Measurements from ENCODE around the gene ZDHHC17.
"Not testable (repeated sequence)": the region's sequence is repeated elsewhere in the genome, so short reads cannot be mapped to it uniquely, and the experiment has no call there.

The ZDHHC17 gene

DNA sequence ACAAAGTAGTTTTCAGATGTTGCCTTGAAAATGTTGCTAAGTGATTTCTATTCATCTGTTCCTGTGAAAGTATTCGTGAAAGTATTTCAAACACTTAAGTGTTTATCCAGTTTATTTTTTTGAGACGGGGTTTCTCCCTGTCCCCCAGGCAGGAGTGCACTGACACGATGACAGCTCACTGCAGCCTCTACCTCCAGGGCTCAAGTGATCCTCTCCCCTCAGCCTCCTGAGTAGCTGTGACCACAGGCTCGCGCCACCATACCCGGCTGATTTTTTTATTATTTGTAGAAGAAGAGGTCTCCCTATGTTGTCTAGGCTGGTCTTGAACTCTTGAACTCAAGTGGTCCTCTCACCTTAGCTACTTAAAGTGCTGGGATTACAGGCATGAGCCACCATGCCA is 1.7 kb downstream of the ZDHHC17 start:
- no peak for DNase-seq (ENCODE audit: low read depth in 2 of 2)

DNA sequence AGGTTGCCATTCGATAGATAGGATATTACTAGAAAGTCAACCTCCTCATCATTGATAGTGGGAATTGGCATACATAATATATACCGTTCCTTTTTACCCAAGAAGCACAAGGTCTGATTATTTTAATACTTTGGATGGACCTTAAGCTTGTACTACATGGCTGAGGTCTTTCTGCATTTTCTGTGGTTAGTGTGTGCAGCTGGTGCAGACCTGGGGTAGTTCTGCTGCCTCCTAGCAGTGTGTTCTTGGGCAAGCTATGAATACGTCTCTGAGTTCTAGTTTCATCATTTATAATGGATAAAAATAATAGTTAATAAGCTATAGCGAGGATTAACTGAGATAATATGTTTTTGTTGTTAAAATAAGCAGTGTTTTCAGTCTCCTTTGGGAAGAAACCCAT is 2.2 kb downstream of the ZDHHC17 start:
- no peak for DNase-seq (ENCODE audit: low read depth in 2 of 2)

DNA sequence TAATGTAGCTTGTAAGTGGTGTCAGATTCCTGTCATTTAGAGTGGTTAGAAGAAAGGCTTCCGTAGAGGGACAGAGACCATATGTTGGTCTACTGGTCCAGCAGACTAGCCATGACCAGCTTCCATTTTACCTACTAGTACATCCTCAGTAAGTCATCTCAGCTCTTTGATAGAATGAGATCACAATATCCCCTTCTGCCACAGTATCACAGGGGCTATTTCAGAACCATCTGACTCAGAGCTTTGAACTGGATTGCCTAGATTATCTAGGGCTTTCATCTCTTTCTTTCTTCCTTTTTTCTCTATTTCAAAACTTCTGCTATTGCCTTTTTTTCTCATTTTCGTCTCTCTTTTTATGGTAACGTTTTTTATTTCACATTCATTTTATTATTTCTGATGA is 4.7 kb downstream of the ZDHHC17 start:
- DNase-seq (ENCODE audit: low read depth in 2 of 2): no peak

DNA sequence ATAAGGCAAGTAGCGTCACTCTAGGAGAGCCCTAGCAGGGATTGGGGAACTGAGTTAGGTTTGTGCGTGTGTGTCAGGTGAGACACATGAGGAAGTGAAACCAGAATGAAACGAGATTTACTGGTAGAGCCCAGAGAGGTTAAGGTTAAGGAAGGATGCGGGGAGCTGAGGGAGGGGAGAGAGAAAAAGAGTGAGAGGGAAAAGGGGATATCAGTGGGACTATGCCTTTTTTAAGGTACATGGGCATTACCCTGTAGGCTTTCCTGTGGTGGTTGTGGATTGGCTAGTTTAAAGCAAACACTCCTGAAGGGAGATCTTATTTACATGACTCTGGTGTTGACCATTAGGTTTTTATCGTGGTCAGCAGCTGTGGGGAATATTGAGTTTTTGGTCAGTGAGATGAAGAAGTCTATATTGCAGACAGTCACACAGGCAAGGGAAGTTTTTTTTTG is 13.9 kb downstream of the ZDHHC17 start:
- no peak for DNase-seq (ENCODE audit: low read depth in 2 of 2)

DNA sequence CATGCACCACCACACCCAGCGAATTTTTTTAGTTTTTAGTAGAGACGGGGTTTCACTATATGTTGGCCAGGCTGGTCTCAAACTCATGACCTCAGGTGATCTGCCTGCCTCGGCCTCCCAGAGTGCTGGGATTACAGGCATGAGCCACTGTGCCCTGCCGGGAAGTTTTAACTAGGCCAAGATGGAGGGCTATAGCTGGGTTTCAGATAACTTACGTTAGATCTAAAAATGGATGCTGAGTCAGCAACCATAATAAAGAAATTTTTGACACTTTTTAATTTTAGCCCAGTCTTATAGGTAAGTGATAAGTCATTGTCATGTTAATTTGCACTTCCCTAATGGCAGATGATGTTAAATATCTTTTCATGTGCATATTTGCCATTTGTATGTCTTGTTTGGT is 14.4 kb downstream of the ZDHHC17 start:
- no peak for DNase-seq (ENCODE audit: low read depth in 2 of 2)

DNA sequence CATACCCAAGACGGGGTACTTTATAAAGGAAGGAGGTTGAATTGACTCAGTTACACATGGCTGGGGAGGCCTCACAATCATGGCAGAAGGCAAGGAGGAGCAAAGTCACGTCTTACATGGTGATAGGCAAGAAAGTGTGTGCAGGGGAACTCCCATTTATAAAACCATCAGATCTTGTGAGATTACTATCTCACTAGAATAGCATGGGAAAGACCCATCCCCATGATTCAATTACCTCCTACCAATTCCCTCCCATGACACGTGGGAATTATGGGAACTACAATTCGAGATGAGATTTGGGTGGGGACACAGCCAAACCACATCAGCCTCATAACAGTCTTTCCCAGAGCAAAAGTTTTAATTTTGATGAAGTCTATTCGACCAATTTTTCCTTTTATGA is 15.4 kb downstream of the ZDHHC17 start:
- not testable (repeated sequence) for DNase-seq (ENCODE audit: low read depth in 2 of 2)

DNA sequence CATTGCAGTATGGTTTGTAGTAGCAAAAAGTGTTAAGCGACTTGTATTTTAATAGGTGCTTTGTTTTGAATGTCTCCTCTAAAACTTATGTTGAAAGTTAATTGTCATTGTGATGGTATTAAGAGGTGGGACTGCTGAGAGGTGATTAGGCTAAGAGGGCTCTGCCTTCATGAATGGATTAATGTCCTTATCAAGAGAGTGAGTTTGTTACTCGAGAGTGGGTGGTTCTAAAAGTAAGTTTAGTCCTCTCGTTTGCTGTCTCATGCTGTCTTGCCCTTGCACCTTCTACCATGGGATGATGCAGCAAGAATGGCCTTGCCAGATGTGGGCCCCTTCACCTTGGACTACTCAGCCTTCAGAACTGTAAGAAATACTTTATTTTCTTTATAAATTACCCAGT is 17.4 kb downstream of the ZDHHC17 start:
- DNase-seq (ENCODE audit: low read depth in 2 of 2): no peak

DNA sequence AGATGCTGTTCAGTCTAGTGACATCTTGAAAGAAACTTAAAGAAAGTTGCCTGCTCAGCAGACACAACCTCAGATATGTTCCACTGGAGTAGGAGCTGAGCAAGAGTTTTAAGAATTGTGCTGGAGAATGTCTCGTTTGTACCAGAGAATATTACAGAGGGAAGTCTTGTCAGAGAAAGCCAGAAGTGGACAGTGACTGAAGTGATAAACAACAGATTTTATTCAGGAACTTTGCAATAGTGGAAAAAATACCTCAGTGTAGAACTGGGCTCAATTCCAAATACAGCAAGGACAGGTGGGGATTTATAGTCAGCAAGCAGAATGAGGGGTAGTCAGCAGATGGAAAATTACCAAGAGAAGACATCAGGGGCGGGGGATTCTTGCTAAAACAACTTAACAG is 18.6 kb downstream of the ZDHHC17 start:
- DNase-seq (ENCODE audit: low read depth in 2 of 2): no peak

DNA sequence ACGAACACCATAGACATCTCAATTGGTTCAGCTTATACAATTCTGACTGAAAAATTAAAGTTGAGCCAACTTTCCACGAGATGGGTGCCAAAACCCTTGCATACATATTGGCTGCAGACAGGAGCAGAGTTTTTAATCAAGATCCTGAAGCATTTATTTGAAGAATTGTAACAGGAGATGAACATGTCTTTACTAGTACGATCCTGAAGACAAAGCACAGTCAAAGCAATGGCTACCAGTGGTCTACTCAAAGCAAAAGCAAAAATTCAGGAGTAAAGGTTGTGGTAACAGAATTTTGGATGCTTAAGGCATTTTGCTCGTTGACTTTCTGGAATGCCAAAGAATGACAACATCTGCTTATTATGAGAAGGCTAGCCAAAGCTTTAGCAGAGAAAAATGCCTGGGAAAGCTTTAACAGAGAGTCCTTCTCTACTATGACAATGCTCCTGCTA is 20.7 kb downstream of the ZDHHC17 start:
- no peak for DNase-seq (ENCODE audit: low read depth in 2 of 2)

DNA sequence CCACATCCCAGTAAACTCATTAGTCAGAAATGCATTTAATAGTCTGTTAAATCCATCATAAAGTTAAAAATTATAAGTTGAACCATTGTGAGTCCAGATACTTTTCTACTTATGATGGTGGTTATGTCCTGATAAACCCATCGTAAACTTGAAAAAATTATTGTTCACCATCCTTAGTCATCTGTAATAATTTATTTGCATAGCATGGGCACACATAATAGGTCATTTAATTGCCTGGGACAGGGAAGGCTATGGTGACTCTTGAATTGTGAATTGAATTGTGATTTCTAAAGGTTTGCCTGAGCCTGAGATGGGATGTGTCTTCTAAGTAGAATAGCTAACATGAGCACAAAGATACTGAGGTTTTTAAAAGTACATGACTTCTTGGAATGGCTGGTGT is 21.5 kb downstream of the ZDHHC17 start:
- DNase-seq (ENCODE audit: low read depth in 2 of 2): no peak

DNA sequence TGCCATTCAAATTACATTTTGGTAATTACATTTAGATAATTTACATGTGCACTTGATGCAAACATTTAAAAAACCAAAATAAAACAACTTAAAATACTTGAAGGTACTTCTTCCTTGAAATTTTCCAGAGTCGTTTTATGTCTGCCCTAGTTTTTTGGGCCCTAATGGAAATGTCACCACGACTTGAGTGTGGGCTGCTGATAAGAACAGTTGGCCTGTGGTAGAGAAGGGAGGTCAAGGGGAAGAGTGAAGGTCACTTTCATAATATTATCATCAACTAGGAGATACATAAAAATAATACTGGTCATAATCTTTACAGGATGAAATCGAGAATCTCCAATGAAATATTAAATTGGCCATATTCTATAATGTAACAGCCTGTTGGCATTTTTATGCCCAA is 23.1 kb downstream of the ZDHHC17 start:
- no peak for DNase-seq (ENCODE audit: low read depth in 2 of 2)

DNA sequence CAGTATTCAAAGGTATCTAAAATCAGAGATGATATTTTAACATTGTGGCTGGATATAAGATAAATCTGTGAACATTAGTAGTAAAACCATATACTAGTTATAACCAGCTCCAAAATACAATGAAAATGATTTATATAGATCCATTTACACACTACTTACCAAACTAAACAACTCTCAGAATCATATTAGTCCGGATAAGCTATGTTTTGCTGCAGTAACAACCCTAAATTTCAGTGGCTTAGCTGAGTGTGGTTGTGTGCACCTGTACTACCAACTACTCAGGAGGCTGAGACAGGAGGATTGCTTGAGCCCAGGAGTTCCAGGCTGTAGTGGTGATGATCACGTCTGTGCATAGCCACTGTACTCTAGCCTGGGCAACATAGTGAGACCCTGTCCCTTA is 23.8 kb downstream of the ZDHHC17 start:
- no peak for DNase-seq (ENCODE audit: low read depth in 2 of 2)

DNA sequence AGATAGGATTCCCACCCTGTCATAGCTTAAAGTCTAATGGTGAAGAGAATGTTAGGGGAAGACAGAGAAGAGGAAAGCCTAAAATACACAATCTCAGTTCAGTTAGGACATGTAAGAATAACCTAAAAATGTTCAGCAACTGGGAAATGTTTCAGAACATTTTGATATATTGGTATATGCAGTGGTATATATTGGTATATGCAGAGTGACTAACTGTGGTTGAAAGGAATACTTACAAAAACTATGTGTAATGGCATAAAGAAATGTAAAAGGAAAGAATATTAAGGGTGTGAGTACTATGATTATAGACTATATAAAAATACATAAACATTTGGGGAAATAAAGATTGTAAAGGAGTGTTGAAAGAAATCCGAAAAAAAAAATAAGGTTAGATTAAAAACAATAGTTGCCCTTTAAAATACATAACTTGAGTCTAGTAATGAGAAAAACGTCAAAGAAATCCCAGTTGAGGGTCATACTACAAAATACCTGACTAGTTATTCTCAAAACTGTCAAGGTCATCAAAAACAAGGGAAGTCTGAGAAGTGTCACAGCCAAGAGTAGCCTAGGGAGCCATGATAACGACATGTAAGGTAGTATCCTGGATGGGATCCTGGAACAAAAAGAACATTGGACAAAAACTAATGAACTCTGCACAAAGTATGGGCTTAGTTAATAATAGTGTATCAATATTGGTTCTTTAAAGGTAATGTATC is 25.6 kb downstream of the ZDHHC17 start:
- DNase-seq (ENCODE audit: low read depth in 2 of 2): no peak

DNA sequence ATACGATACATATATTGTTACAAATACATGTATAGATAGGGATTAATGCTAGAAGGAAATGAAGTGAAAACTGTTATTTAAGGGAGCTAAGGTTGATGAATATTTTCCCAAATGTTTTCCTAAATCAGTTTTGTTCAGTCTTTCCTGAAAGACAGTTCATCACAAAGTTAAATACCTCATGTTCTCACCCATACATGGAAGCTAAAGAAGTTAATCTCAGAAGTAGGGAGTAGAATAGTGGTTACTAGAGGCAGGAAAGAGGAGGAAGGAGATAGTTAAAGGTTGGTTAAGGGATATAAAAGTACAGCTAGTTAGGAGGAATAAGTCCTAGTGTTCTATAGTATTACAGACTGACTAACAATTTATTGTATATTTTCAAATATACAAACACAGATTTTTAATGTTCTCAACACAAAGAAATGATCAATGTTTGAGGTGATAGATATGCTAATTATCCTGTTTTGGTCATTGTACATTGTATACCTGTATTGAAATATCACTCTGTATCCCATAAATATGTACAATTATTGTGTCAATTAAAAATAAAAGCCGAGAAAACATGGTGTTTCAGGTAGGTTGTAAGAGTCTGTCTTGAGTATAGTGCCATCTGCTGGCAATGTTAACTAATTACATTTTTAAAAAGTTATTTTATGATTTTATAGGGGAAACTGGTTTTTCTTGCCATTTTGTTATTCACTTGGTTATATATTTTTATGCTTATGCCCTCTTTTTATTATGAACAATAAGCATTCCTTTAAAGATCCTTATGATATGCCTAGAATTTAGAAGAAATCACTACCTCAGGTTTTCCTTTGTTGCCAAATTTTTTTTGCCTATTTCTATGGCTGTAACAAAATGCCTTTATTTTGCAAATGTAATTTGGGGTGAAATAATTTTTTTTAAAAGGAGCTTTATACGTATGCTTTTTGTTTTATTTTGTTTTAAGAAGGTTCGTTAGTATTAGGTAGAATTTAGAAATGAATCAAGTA is 26.9 kb downstream of the ZDHHC17 start:
- no peak for DNase-seq (ENCODE audit: low read depth in 2 of 2)

DNA sequence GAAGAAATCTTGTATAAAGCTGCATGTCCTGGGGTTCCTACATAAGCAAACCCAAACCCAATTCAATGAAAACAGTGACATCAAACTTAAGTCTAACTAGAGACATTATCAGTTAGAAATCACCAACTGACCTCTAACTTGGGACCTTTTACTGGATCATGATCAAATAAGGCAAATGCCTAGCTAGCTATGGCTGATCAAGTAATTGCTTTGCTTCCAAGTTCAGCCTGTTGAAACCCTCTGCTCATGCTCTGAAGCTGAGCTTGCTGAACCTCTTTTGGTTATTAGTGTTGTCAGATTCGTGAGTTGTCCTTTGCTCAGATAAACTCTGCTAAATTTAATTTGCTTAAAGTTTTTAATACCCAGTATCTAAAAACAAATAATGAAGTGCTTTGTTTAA is 28.9 kb downstream of the ZDHHC17 start:
- no peak for DNase-seq (ENCODE audit: low read depth in 2 of 2)

DNA sequence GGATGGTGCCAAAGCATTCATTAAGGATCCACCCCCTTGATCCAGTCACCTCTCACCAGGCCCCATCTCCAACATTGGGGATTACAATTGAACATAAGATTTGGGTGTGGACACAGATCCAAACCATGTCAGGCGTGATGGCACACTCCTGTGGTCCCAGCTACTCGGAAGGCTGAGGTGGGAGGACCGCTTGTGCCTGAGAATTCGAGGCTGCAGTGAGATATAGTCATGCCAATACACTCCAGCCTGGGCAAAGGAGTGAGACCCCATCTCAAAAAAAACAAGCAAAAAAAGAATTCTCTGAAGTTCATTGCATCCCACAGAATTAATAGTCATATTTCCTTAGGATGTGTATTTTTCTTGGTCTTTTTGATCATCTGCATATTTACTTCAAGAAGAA is 34.9 kb downstream of the ZDHHC17 start:
- no peak for DNase-seq (ENCODE audit: low read depth in 2 of 2)

DNA sequence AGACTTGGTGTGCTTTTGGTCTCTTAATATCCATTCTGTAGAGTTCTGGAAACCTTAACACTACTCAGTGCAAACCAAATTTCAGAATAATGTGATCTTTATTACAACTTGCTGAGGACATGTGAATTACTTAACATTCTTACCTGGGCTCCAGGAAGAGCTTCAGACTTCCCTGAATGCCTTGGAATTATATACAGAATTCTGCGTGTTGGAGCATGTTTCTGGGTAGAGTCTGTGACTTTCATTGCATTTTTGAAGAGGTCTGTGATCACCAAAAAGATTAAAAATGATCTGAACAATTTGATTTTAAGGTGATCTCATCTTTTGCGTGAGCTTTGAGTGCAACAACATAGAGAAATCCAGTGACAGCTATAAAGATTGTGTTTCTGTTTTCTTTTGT is 35.4 kb downstream of the ZDHHC17 start:
- DNase-seq (ENCODE audit: low read depth in 2 of 2): no peak

DNA sequence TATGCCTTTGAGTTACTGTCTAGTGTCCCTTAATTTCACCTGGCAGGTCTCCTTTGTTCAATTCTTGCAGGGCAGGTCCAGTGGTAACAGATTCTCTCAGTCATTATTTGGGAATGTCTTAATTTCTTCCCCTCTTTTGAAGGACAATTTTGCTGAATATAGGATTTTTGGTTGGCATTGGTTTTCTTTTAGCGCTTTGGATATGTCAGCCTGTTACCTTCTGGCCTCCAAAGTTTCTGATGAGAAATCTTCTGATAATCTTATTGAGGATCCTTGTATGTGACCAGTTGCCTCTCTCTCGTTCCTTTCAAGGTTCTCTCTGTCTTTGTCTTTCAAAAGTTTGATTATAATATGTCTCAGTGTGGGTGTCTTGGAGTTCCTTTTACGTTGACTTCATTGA is 38.1 kb downstream of the ZDHHC17 start:
- no peak for DNase-seq (ENCODE audit: low read depth in 2 of 2)

DNA sequence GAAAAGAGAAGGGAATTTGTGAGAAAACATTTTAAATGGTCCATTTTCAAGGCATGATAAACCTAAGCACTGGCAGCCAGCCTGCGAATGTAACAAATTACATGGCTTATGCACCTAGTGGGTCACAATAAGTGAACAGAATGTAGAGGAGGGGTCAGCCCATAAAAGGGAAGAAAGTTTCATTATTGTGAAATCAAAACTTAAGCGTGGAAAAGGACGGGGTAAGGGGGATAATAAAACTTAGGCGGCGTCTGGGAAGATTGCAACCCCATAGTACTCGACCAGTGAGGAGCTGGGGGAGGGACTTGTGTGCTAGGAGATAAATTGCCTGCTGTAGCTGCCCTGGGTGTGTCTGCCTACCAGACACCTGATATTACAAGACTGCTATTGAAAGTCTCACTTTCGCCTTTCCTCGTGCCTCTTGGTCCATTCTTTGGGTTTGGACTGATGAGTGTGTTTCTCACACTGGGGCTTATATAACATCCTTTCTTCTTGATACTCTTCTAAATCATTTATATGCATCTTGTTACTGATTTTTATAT is 40.6 kb downstream of the ZDHHC17 start:
- DNase-seq (ENCODE audit: low read depth in 2 of 2): no peak

DNA sequence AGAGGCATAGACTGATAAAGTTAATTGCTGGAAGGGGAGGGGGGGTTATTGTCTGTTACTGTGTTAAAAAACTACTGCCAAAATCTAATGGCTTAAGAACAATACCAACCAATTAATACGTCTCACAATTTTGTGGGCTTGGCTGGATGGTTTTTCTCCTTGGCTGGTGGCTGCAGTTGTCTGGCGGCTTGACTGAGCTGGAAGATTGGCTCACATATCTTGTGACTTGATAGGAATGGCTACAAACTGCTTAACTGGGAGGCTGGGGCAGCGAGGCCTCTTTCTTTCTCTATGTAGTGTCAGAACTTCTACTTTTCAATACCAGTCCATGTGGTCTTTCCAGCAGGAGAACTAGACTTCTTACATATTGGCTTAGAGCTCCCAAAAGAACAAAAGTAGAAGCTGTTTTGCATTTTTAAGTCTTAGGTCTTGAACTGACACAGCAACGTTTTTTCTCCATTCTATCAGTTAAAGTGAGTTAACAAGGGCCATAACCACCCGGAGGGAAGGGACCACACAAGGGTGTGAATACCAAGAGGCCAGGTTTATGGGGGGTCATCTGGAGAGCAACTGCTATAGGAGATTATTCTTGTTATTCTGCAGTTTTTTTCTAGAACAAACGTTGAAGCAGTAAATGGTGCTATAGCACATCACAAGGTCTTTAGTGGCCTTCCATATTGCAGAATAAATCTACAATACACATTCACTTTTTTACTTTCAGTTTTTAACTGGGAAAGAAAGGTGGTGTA is 46.9 kb downstream of the ZDHHC17 start:
- no peak for DNase-seq (ENCODE audit: low read depth in 2 of 2)

DNA sequence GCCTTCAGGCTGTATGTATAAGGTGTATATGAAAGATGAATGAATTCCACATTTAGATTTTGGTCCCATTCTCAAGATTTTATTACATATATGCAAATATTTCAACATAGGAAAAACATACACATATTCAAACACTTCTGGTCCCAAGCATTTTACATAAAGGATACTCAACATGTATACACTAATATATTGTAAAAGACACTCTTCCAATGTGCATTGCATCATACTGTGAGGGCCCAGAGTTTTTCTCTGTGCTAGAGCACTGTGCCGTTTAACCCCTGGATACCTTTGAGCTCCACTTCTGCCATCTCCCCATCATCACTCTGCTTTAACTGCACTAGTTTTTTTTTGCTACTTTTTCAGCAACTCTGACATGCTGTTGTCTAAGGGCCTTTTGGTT is 48.1 kb downstream of the ZDHHC17 start:
- DNase-seq (ENCODE audit: low read depth in 2 of 2): no peak

DNA sequence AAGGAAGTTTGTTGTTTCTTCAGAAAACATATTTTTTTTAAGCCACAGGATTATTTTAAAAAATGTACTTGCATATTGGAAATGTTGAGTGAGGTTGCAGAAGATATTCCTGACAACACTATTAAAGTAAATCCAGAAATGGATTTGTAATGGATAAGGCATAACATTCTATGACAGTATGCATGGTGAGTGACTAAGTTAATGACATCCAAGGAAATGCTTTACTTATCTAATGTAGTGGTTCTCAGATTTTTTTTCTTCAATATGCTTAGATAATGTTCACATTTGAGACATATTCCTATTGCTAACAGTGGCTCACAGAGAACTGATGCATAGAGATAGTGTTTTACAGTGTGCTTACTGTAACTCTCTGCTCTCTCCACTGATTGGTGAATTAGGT is 49.4 kb downstream of the ZDHHC17 start:
- DNase-seq (ENCODE audit: low read depth in 2 of 2): no peak

Data from stimulated activated CD4-positive, alpha-beta T cell treated with anti-CD3 and anti-CD28 coated beads, Interleukin-1b, Interleukin-23, amount 100 ng/mL, for 1 hour (primary cell).